Osteoblast (primary cell): ENCODE data around the gene PRRG2. TPM values are rescaled to one million over a fixed set of nuclear protein-coding genes. Genes with fewer than 3 reads are reported as not detected.

ENCODE experiments used
- DNase-seq: peaks from one replicate; pipeline ENCODE4 v3.0.0; 2011; ENCODE audit warnings: low spot score, mixed read lengths; ENCODE audit not compliant: insufficient read length; ENCODE audit errors: missing footprints
- H2AFZ ChIP-seq: 2 replicates; pipeline ENCODE4 v1.6.0; 2011; ENCODE audit warnings: mild to moderate bottlenecking, low read length
- H3K27ac ChIP-seq: 2 replicates; pipeline ENCODE4 v1.5.1; 2011; ENCODE audit warnings: mild to moderate bottlenecking, low read depth, low read length, moderate library complexity
- H3K27me3 ChIP-seq: 2 replicates; pipeline ENCODE4 v1.6.0; 2012; ENCODE audit warnings: mild to moderate bottlenecking, control low read depth, inconsistent platforms, low read length, moderate library complexity; ENCODE audit not compliant: insufficient read depth
- H3K36me3 ChIP-seq: 2 replicates; pipeline ENCODE4 v1.5.1; 2011; ENCODE audit warnings: mild to moderate bottlenecking, low read length, control low read depth, moderate library complexity; ENCODE audit not compliant: insufficient read depth
- H3K4me1 ChIP-seq: 2 replicates; pipeline ENCODE4 v1.5.1; 2011; ENCODE audit warnings: mild to moderate bottlenecking, low read length, control low read depth, moderate library complexity; ENCODE audit not compliant: insufficient read depth
- H3K4me2 ChIP-seq: 2 replicates; pipeline ENCODE4 v1.6.0; 2011; ENCODE audit warnings: mild to moderate bottlenecking, low read length; ENCODE audit not compliant: insufficient read depth
- H3K4me3 ChIP-seq: fragments of 200-600 bp; sonication (generic); 3 replicates; pipeline ENCODE4 v1.5.1; 2012; ENCODE audit warnings: mild to moderate bottlenecking, low read length, inconsistent platforms; ENCODE audit not compliant: insufficient read depth
- H3K79me2 ChIP-seq: 2 replicates; pipeline ENCODE4 v1.6.0; 2012; ENCODE audit warnings: mild to moderate bottlenecking, low read length, control low read depth, inconsistent platforms; ENCODE audit not compliant: insufficient read depth
- H3K9me3 ChIP-seq: 2 replicates; pipeline ENCODE4 v1.5.1; 2011; ENCODE audit warnings: low read depth, low read length, control low read depth
- H4K20me1 ChIP-seq: 2 replicates; pipeline ENCODE4 v1.6.0; 2012; ENCODE audit warnings: mild to moderate bottlenecking, low read length, control low read depth; ENCODE audit not compliant: insufficient read depth
- total RNA-seq: library from RNA; depleted of rRNA; stranded (reverse); fragments of >200 nt; gene quantifications from 2 replicates; pipeline ENCODE4 v1.2.3, GENCODE V29; 2012
- TF ChIP-seq, protein P1 (sequence below): IDR thresholded peaks from 2 replicates; pipeline ENCODE4 v1.5.1; 2011; ENCODE audit warnings: mild to moderate bottlenecking, low read depth, low read length, moderate library complexity; ENCODE audit errors: extremely low read depth

The PRRG2 gene
- total RNA-seq, 1 donor, result under 0.01 TPM

DNA sequence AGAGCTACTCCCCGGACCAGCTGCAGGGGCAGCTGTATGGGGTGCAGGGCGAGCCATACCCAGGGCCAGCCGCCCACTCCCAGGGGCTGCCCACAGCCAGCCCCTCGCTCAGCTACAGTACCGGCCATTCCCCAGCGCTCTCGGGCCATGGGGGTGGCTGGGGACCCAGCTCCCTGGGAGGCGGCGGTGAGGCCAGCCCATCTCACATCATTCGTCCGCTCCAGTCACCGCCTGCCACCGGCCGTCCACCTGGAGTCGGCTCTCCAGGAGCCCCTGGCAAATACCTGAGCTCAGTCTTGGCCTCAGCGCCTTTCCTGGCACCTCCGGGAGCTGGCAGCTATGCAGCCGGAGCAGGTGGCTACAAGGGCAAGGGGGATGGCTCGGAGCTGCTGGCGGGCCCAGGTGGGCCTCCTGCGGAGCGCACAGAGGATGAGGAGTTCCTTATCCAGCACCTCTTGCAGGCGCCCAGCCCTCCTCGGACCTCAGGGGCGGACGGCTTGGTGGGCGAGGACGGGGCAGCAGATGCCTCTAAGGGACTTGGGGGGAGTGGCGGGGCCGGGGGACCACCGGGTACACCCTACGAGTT lies 14.8 kb downstream of the PRRG2 start:
- peak; percentile 66 for DNase-seq
- Histone ChIP-seq H4K20me1 (peaks cover 25% of the 10 kb centered on the region), H3K79me2 (peaks cover 68% of the 10 kb centered on the region), H3K4me1 (peaks cover 15% of the 10 kb centered on the region), H3K9me3 (no peaks in the 10 kb centered on the region), H3K4me2 (no peak overlapping the region), H3K4me3 (no peak overlapping the region), H3K27ac (no peak overlapping the region), H2AFZ (no peak overlapping the region), H3K27me3 (no peaks in the 10 kb centered on the region), H3K36me3 (peaks cover 44% of the 10 kb centered on the region)
- TF ChIP-seq, protein P1, sequence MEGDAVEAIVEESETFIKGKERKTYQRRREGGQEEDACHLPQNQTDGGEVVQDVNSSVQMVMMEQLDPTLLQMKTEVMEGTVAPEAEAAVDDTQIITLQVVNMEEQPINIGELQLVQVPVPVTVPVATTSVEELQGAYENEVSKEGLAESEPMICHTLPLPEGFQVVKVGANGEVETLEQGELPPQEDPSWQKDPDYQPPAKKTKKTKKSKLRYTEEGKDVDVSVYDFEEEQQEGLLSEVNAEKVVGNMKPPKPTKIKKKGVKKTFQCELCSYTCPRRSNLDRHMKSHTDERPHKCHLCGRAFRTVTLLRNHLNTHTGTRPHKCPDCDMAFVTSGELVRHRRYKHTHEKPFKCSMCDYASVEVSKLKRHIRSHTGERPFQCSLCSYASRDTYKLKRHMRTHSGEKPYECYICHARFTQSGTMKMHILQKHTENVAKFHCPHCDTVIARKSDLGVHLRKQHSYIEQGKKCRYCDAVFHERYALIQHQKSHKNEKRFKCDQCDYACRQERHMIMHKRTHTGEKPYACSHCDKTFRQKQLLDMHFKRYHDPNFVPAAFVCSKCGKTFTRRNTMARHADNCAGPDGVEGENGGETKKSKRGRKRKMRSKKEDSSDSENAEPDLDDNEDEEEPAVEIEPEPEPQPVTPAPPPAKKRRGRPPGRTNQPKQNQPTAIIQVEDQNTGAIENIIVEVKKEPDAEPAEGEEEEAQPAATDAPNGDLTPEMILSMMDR, result no peak

GRCh38 chr19:49596407-49596806 lies 15.3 kb downstream of the PRRG2 start:
- Histone ChIP-seq H3K27me3 (no peaks in the 10 kb centered on the region), H4K20me1 (peaks cover 25% of the 10 kb centered on the region), H3K9me3 (no peaks in the 10 kb centered on the region), H2AFZ (no peak overlapping the region), H3K4me2 (no peak overlapping the region), H3K4me1 (peaks cover 15% of the 10 kb centered on the region), H3K36me3 (peaks cover 48% of the 10 kb centered on the region), H3K79me2 (peaks cover 71% of the 10 kb centered on the region), H3K27ac (no peak overlapping the region), H3K4me3 (no peak overlapping the region)
- peak; percentile 80 for DNase-seq
- TF ChIP-seq, protein P1, result no peak

DNA sequence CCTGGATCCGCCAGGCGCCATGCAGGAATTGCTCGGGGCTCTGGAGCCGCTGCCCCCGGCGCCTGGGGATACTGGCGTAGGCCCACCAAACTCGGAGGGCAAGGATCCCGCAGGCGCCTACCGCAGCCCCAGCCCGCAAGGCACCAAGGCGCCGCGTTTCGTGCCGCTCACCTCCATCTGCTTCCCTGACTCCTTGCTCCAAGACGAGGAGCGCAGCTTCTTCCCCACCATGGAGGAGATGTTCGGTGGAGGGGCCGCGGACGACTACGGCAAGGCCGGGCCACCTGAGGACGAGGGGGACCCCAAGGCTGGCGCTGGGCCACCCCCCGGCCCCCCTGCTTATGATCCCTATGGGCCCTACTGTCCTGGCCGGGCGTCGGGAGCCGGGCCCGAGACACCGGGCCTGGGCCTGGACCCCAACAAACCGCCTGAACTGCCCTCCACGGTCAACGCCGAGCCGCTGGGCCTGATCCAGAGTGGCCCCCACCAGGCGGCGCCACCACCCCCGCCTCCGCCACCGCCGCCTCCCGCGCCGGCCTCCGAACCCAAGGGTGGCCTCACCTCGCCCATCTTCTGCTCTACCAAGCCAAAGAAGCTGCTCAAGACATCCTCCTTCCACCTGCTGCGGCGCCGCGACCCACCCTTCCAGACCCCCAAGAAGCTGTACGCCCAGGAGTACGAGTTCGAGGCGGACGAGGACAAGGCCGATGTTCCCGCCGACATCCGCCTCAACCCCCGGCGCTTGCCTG lies 16.0 kb downstream of the PRRG2 start:
- Histone ChIP-seq H4K20me1 (peaks cover 23% of the 10 kb centered on the region), H3K4me3 (no peak overlapping the region), H3K79me2 (peaks cover 71% of the 10 kb centered on the region), H3K4me1 (peaks cover 15% of the 10 kb centered on the region), H3K4me2 (no peak overlapping the region), H3K27me3 (no peaks in the 10 kb centered on the region), H2AFZ (no peak overlapping the region), H3K27ac (no peak overlapping the region), H3K9me3 (no peaks in the 10 kb centered on the region), H3K36me3 (peaks cover 54% of the 10 kb centered on the region)
- TF ChIP-seq, protein P1, result no peak
- DNase-seq, result peak; percentile 79

DNA sequence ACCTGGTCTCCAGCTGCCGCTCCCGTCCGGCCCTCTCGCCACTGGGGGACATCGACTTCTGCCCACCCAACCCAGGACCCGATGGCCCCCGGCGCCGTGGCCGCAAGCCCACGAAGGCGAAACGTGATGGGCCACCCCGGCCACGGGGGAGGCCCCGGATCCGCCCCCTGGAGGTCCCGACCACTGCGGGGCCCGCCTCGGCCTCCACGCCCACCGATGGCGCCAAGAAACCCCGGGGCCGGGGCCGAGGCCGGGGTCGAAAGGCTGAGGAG lies 16.5 kb downstream of the PRRG2 start:
- DNase-seq, result no peak
- H3K27ac ChIP-seq, result no peak overlapping the region
- peaks cover 10% of the 10 kb centered on the region for H3K4me1 ChIP-seq
- peaks cover 71% of the 10 kb centered on the region for H3K79me2 ChIP-seq
- H3K27me3 ChIP-seq, result no peaks in the 10 kb centered on the region
- TF ChIP-seq, protein P1, result no peak
- H4K20me1 ChIP-seq, result peaks cover 18% of the 10 kb centered on the region
- H3K9me3 ChIP-seq, result no peaks in the 10 kb centered on the region
- no peak overlapping the region for H3K4me2 ChIP-seq
- H2AFZ ChIP-seq, result no peak overlapping the region
- peaks cover 56% of the 10 kb centered on the region for H3K36me3 ChIP-seq
- H3K4me3 ChIP-seq, result no peak overlapping the region
